HL-60 (cell line): ENCODE data around the gene LYRM2.
"Not testable (repeated sequence)": the region's sequence is repeated elsewhere in the genome, so short reads cannot be mapped to it uniquely, and the experiment has no call there.

ENCODE experiments used
- DNase-seq, 2 experiments: peaks; one replicate each; pipeline ENCODE4 v3.0.0-alpha.2; 2010 to 2020; ENCODE audit warnings: low read depth in 1 of 2, low spot score in 1 of 2
- H3K27ac ChIP-seq: fragments of 250-450 bp; sonication (Bioruptor Pico); replicated peaks from 2 replicates; pipeline ENCODE4 v1.5.1; 2020; ENCODE audit warnings: mild to moderate bottlenecking, moderate library complexity
- H3K27me3 ChIP-seq: fragments of 250-450 bp; sonication (Bioruptor Pico); 2 replicates; pipeline ENCODE4 v1.5.1; 2021; ENCODE audit warnings: mild to moderate bottlenecking, moderate library complexity; ENCODE audit not compliant: insufficient read depth, poor library complexity, severe bottlenecking
- H3K4me3 ChIP-seq: replicated peaks from 2 replicates; pipeline ENCODE4 v1.5.1; 2011; ENCODE audit warnings: mild to moderate bottlenecking, control low read depth, low read length; ENCODE audit not compliant: insufficient read depth
- CTCF ChIP-seq: IDR thresholded peaks from one replicate; pipeline ENCODE4 v1.5.1; 2011; ENCODE audit warnings: low read length, control low read depth, inconsistent platforms; ENCODE audit not compliant: insufficient read depth
- GABPA ChIP-seq: IDR thresholded peaks from 2 replicates; pipeline ENCODE4 v1.6.1; 2012; ENCODE audit warnings: low read depth
- POLR2AphosphoS5 ChIP-seq: IDR thresholded peaks from 2 replicates; pipeline ENCODE4 v1.6.1; 2012; ENCODE audit warnings: low read depth
- REST ChIP-seq: IDR thresholded peaks from 2 replicates; pipeline ENCODE4 v1.6.1; 2012; ENCODE audit warnings: low read depth; ENCODE audit not compliant: insufficient replicate concordance
- SPI1 ChIP-seq: IDR thresholded peaks from 2 replicates; pipeline ENCODE4 v1.6.1; 2012; ENCODE audit warnings: low read depth, mild to moderate bottlenecking, borderline replicate concordance

Gene LYRM2

GRCh38 chr6:89649682-89650081 lies 11.1 kb upstream of the LYRM2 start:
- no peak overlapping the region for H3K27ac ChIP-seq
- no peak overlapping the region for H3K4me3 ChIP-seq
- no peaks in the 10 kb centered on the region for H3K27me3 ChIP-seq
- TF ChIP-seq CTCF (no peak), REST (no peak), GABPA (no peak), POLR2AphosphoS5 (no peak), SPI1 (no peak)
- DNase-seq, result no peak

- H3K4me3 ChIP-seq, result no peak overlapping the region
- H3K27ac ChIP-seq, result no peak overlapping the region
- DNase-seq, result no peak
- no peak for TF ChIP-seq SPI1
- no peaks in the 10 kb centered on the region for H3K27me3 ChIP-seq
Measured at GRCh38 chr6:89644864-89645263, 6.3 kb upstream of the LYRM2 start.

- Histone ChIP-seq H3K4me3 (no peak overlapping the region), H3K27ac (no peak overlapping the region), H3K27me3 (no peaks in the 10 kb centered on the region)
- TF ChIP-seq GABPA, result no peak
- no peak for TF ChIP-seq POLR2AphosphoS5
- no peak for TF ChIP-seq REST
- no peak for TF ChIP-seq CTCF
- TF ChIP-seq SPI1, result no peak
- DNase-seq, result no peak
Measured at GRCh38 chr6:89643406-89643805, 4.9 kb upstream of the LYRM2 start.

- H3K27me3 ChIP-seq, result no peaks in the 10 kb centered on the region
- H3K4me3 ChIP-seq, result no peak overlapping the region
- TF ChIP-seq POLR2AphosphoS5 (no peak), SPI1 (no peak), CTCF (no peak), REST (no peak), GABPA (no peak)
- no peak overlapping the region for H3K27ac ChIP-seq
- no peak for DNase-seq
Measured at GRCh38 chr6:89642956-89643355, 4.4 kb upstream of the LYRM2 start.

GRCh38 chr6:89641581-89641980 lies 3.0 kb upstream of the LYRM2 start:
- not testable (repeated sequence) for DNase-seq, H3K27me3 ChIP-seq, H3K4me3 ChIP-seq, H3K27ac ChIP-seq
